T-helper 2 cell treated with Interferon-gamma antibody and Interleukin-4, amounts not matched to agents 100 ng/mL and 5 ng/mL, for 36 hours (primary cell): ENCODE measurements around the gene B4GALT2. TPM values are rescaled to one million over a fixed set of nuclear protein-coding genes. Genes with fewer than 3 reads are reported as not detected.

Experiments used
- intact Hi-C: fragments of 100-400 bp; cut with micrococcal nuclease; formaldehyde crosslinking; loops from one replicate; pipeline ENCODE4 v1.15.1; 2023
- total RNA-seq: library from RNA; stranded (reverse); gene quantifications from 2 replicates; pipeline ENCODE4 v1.2.3, GENCODE V29; 2022

Gene B4GALT2
- total RNA-seq, 1 donor from 2014 or later, result 21.1 TPM

- intact Hi-C loops, result loop anchor here (1.0 to 10.0 kb wide), 6 partner anchors 24 to 729 kb away; partner anchors contain the start of genes ARMH1, ATP6V0B, KDM4A and SLC6A9
Measured at GRCh38 chr1:43945674-43946235, 33.3 kb upstream of the B4GALT2 start.

DNA sequence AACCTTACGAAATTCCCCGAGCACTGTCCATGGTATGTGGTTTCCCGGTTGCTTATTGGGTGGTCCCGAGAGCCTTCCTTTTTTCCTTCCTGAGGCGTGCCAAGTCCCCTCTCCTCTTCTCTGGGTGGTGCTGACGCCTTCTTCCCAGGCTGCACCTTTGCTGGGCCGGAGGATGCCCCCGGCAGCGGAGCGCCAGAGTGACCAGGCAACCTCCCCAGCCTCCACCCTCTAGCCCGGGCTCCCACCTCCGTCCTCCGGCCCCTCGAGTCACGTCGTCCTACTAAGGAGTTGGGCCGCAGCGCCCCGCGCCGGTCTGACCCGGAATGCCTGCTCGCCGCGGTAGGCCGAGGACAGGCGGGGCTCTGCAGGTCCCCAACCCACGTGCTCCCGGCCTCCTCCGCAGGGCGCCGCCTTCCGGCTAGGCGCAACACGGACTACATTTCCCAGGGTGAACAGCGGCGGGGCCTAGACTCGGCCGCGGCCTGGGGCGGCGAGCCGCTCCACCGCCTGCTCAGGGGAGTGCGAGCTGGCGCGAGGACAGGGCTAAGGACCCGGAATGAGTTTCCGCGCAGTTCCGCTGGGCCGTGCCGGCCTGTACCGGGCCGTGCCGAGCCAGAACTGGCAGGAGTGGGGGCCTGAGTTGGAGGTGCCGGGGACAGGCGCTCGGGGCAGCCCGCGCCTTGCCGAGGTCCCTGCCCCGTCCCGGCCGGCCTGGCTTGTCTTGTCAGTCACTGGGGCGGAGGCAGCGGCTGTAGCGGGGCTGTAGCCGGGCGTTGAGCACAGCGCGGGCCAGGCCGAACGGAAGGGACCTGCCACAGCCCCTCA is 32.6 kb upstream of the B4GALT2 start, which contains the start of gene IPO13:
Gene IPO13 (plus strand): TSS at position 715 of the 825 bp plus-strand sequence. CDS start 651 bp downstream, outside the sequence.
- intact Hi-C loops, result loop anchor here (1.0 to 10.0 kb wide), 7 partner anchors 23 to 728 kb away; partner anchors contain the start of genes ARMH1, ATP6V0B, CCDC24 and KDM4A

- intact Hi-C loops, result loop anchor here (1.0 to 10.0 kb wide), 3 partner anchors 44 to 292 kb away; partner anchors contain the start of genes CCDC24, KDM4A and SLC6A9
Measured at GRCh38 chr1:43947061-43947873, 31.7 kb upstream of the B4GALT2 start.

GRCh38 chr1:43947874-43948437 is 31.1 kb upstream of the B4GALT2 start:
- intact Hi-C loops, result loop anchor here (1.0 to 10.0 kb wide), 3 partner anchors 43 to 293 kb away; partner anchors contain the start of genes CCDC24, KDM4A and SLC6A9

- intact Hi-C loops, result loop anchor here (10.0 kb wide), 2 partner anchors 85 to 295 kb away; partner anchors contain the start of genes KDM4A and SLC6A9
Measured at GRCh38 chr1:43949678-43950077, 29.3 kb upstream of the B4GALT2 start.

DNA sequence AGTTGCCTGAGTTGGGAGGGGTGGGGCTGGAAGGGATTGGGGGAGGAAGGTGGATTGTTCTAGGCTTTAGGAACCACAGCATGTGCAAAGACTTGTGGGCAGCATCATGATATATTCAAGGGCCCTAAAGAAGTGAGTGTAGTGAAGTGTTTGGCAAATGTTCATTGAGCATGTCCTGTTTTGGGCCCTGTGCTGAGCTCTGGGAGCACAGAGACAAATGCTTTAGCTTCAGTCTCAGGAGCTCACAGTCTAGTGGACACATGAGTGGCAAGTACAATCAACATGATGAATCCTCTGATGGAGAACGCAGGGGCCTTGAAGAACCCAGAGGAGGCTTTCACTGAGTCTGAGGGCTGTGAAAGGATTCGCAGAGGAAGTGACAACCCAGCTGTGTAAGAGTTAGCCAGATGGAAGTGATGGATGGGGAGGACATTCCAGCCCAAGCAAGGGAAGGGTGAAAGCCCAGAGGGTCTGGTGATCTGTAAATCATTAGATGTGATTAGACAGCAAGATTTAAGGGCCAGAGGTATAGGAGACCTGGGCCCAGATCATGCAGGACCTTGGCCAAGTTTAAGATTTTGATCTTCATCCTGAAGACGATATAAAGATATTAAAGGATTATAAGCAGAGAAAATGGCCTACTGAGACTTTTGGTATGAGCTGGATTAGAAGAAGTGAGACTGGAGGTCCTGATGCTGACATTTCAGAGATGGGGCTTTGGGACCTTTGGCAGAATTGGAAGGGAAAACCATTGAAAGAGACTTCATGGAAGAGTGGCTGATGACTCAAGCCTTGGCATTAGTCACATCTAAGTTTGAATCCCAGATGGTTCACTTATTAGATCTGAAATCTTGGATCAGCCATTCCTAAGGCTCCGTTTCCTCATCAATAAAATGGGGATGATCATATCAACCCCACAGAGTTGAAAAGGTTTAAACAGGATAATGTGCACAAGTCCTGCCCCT is 27.7 kb upstream of the B4GALT2 start:
- intact Hi-C loops, result no loop called here

GRCh38 chr1:43952731-43953346 is 26.2 kb upstream of the B4GALT2 start:
- intact Hi-C loops, result no loop called here

GRCh38 chr1:43953361-43953760 is 25.6 kb upstream of the B4GALT2 start:
- intact Hi-C loops, result no loop called here

DNA sequence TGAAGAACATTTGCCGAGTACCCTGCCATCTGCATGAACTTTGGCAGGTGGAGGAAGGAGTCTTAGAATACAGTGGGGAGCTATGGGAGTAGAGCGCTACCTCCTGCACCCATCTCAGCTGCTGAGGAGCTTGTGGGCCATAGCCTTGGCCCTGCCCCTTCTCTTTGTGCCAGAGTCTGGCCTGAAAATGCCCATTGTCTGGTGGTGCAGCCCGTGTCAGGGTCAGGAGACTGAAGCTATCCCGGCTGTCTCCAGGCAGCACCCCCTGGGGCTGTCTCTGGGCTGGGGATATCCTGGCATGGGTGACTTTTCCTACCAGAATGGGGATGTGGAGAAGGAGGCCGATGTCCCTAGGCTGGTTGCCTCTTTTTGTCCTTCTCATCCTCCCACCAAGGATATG is 25.0 kb upstream of the B4GALT2 start:
- intact Hi-C loops, result no loop called here

- intact Hi-C loops, result no loop called here
Measured at GRCh38 chr1:43956234-43956633, 22.8 kb upstream of the B4GALT2 start.

GRCh38 chr1:43957407-43958040 is 21.5 kb upstream of the B4GALT2 start:
- intact Hi-C loops, result no loop called here

DNA sequence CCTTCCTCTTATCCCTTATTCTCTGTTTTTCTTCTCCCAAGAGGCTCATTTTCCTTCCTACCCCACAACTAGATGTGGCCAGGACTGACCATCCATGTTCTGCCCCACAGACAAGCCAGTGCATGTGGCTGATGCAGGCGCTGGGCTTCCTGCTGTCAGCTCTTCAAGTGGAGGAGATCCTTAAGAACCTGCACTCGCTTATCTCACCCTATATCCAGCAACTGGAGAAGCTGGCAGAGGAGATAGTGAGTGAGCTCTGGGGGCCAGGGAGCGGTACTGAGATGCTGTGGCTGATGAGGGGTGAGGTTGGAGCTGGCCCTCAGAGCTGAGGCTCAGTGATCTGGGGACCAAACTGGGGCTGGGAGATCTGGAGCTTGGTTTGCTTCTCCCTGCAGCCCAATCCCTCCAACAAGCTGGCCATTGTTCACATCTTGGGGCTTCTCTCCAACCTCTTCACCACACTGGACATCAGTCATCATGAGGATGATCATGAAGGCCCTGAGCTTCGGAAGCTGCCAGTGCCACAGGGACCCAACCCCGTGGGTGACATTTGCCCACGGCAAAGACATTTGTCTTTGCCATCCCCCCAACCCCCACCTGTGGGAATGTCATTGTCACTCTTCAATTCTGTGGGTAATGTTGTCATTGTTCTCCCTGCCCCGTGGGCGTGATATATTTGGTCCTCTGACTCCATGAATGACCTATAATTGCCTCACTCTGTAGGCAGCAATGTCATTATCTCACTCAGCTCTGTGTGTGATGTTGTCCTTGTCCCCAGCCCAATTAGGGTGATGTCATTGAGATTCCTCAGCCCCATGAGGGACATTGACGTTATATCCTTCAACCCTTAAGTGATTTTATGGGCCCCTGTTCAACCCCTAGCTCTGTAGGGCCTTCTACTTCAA is 20.4 kb upstream of the B4GALT2 start:
- intact Hi-C loops, result no loop called here

DNA sequence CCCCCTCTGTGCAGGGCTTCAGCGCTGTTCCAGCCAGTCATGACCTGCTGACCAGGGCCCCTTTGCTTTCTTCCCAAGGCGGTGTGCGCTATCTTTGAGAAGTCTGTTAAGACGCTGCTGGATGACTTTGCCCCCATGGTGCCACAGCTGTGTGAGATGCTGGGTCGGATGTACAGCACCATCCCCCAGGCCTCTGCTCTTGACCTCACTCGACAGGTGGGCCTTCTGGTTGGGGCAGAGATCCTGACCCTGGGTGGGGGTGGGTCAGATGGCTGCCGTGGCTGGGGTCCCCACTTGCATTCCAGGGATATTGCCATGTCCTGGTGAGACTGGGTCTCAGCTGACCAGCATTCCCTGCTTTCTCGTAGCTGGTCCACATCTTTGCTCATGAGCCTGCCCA is 18.2 kb upstream of the B4GALT2 start:
- intact Hi-C loops, result no loop called here

DNA sequence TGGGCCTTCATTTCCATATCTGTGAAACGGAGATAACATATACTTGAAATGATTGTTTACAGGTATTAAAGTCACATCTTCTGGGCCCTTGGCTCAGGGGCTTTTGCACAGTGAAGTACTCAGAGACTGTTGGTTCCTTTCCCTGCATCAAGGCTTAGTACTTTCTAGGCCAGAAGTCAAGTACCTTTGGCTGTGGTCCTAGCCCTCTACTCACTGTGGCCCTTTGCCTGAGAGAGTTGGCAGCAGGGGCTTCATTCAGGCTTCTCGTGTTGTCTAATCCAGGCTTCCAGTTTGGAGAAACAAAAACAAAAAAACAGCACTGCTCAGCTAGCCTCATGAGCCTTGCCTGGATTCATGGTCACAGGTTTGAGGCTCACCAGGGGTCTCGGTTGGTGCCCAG is 17.3 kb upstream of the B4GALT2 start:
- intact Hi-C loops, result no loop called here

- intact Hi-C loops, result no loop called here
Measured at GRCh38 chr1:43962324-43962723, 16.7 kb upstream of the B4GALT2 start.

- intact Hi-C loops, result no loop called here
Measured at GRCh38 chr1:43963006-43963405, 16.0 kb upstream of the B4GALT2 start.

DNA sequence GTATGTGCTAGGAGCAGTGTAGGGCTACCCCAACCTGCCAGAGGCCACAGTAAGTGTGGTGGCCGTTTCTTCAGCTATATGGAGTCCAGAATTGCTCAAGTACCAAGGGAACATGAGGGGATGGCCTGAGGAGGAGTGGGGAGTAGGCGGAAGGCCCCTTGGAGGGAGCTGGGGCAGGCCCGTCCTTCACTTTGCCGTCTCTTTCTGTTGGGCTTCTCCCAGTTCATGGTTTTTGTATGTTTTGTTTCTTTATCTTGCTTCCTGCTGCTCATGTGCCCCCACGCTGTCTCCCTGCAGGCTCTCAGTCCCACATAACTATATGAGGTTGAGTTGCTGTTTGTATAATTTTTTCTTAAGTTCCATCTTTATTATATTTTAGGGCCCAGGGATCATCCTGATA is 15.1 kb upstream of the B4GALT2 start:
- intact Hi-C loops, result no loop called here

DNA sequence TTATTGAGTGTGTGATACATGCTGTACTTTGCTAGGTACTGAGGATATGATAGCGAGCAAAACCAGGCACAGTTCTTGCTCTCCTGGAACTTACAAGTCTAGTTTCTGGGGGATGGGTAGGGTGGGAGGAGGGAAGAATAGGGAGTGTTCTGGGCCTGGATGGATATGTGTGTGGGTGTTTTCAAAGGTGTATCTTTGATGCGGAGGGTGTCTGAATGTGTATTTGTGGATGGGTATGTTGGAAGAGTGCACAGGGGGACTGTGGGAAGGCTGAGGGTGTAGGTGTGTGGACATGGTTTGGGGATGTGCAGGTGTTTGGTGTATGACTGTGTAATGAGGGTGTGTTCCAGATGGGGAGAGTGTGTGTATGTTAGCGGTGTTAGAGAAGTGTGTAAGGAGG is 13.7 kb upstream of the B4GALT2 start:
- intact Hi-C loops, result no loop called here
